Hepatocyte (in vitro differentiated cells): Measurements from ENCODE around the gene ZFPM1.

Experiments
- EZH2 ChIP-seq: fragments of 200-600 bp; sonication (generic); IDR thresholded peaks from 2 replicates; pipeline ENCODE4 v1.6.1; 2016; ENCODE audit warnings: antibody characterized with exemption, mild to moderate bottlenecking, borderline replicate concordance
- EZH2phosphoT487 ChIP-seq: fragments of 200-600 bp; sonication (generic); IDR thresholded peaks from one replicate; pipeline ENCODE4 v1.6.1; 2018; ENCODE audit warnings: antibody characterized with exemption, mild to moderate bottlenecking, low read depth, moderate library complexity; ENCODE audit not compliant: unreplicated experiment, severe bottlenecking
- TF ChIP-seq, protein P1 (sequence below): fragments of 200-600 bp; sonication (generic); IDR thresholded peaks from 2 replicates; pipeline ENCODE4 v1.5.1; 2016; ENCODE audit warnings: antibody characterized with exemption, mild to moderate bottlenecking; ENCODE audit not compliant: poor library complexity

DNA sequence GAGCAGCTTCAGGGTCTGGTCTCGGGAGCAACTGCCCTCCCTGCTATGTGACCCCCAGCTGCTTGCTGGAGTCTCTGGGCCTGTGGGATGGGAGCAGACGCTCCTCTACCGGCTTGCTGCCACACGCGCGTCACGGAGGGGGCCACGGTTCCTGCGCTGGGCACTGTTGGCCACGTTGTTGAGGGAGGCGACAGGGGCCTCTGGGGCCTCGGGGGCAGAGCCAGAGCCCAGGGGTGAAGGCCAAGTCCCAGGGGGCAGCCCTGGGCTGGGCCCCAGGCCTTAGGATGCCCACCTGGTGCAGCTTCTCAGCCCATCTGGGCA is 56.6 kb downstream of the ZFPM1 start:
- no peak for TF ChIP-seq EZH2
- TF ChIP-seq, protein P1, sequence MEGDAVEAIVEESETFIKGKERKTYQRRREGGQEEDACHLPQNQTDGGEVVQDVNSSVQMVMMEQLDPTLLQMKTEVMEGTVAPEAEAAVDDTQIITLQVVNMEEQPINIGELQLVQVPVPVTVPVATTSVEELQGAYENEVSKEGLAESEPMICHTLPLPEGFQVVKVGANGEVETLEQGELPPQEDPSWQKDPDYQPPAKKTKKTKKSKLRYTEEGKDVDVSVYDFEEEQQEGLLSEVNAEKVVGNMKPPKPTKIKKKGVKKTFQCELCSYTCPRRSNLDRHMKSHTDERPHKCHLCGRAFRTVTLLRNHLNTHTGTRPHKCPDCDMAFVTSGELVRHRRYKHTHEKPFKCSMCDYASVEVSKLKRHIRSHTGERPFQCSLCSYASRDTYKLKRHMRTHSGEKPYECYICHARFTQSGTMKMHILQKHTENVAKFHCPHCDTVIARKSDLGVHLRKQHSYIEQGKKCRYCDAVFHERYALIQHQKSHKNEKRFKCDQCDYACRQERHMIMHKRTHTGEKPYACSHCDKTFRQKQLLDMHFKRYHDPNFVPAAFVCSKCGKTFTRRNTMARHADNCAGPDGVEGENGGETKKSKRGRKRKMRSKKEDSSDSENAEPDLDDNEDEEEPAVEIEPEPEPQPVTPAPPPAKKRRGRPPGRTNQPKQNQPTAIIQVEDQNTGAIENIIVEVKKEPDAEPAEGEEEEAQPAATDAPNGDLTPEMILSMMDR: no peak
- no peak for TF ChIP-seq EZH2phosphoT487
